Measurements from ENCODE around the gene WDR64. TPM values are rescaled to one million over a fixed set of nuclear protein-coding genes. Genes with fewer than 3 reads are reported as not detected.

Gene WDR64
- total and polyA plus RNA-seq, 2 of the 13 experiments (the other 11 are each of a cell fraction or from before 2014, with no cell fraction given), result not detected

DNA sequence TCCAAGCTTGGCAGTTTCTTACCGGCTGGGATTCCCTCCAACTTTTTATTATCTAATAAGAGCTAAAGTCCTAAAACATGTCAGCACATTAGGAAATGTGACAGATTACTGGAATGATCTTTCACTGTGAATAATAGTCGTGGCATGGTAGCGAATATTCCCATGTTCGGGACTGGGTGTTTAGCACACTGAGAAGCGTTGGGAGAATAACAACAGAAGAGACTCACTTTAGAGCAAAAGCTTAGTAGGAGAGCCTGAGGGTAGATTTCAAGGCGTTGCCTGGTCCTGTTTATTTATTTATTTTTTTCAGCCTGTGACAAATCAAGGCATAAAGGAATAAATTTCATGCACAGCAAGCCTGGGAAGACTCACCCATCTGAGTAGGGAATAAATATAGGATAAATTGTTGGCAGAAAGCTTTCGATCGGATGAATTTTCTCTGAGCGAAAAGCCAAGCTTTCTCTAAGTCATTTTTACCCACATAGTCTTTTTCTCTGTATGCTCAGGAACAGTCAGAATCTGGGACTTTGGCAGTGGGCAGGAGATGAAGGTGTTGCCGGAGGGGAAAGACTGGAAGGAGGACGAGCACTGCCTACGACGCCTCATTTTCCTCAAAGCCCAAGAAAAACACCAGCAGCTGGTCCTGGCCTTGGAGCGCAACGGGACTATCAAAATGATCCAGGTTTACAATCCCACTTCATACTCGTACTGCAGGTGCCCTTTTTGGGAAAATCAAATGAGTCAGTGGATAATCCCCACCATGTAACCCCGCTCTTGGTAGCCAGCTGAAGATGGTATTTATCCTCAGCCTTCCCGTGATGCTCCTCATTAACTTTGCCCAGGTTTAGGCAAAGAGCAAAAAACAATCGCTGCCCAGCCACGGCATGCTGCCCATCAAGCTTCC is 97.2 kb downstream of the WDR64 start:
- intact Hi-C loops (cut with micrococcal nuclease; ENCODE audit: unreplicated experiment), result no loop called here
- no peaks in the 10 kb centered on the region for H3K9me3 ChIP-seq (ENCODE audit: low read length)
- H2AFZ ChIP-seq (ENCODE audit: low read length), result no peak overlapping the region
- DNase-seq (ENCODE audit: low spot score) (no peak), ATAC-seq (no peak), FAIRE-seq (no peak)
- no peak overlapping the region for H3K9ac ChIP-seq (ENCODE audit: insufficient read depth, low read depth, low read length)
- in situ Hi-C loops (cut with HindIII; ENCODE audit: extremely low pct_ligation_motif_present, low pct_unique_long_range_greater_than_20kb), result no loop called here
- no peak for TF ChIP-seq ZNF781 (CRISPR knock-in tag; IDR thresholded peaks at IDR 0.05; ENCODE audit: borderline replicate concordance, not compliant biosample characterization)
- no peak for TF ChIP-seq ZNF414 (CRISPR knock-in tag; IDR thresholded peaks at IDR 0.05)
- TF ChIP-seq ZNF564 (CRISPR knock-in tag; IDR thresholded peaks at IDR 0.05), result no peak
- TF ChIP-seq, protein P1, sequence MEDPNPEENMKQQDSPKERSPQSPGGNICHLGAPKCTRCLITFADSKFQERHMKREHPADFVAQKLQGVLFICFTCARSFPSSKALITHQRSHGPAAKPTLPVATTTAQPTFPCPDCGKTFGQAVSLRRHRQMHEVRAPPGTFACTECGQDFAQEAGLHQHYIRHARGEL (CRISPR knock-in tag; IDR thresholded peaks at IDR 0.05), result no peak
- TF ChIP-seq ZNF672 (CRISPR knock-in tag; IDR thresholded peaks at IDR 0.05), result no peak
- TF ChIP-seq ATF4 (CRISPR knock-in tag; IDR thresholded peaks at IDR 0.05), result no peak
- CTCF ChIA-PET (ENCODE audit: low intra/inter-chr PET ratio, low total read pairs), result no interaction called here
- H4K20me1 ChIP-seq (ENCODE audit: insufficient read depth, low read length), result no peaks in the 10 kb centered on the region
- H3K4me3 ChIP-seq (replicated peaks in 1 of 3; ENCODE audit: insufficient read depth in 1 of 3, low read depth in 2 of 3, low read length in 3 of 3), result no peak overlapping the region
- H3K4me1 ChIP-seq (ENCODE audit: insufficient read depth, low read length), result no peaks in the 10 kb centered on the region
- H3K27ac ChIP-seq (ENCODE audit: extremely low read length, insufficient read depth, low read length), result no peak overlapping the region
- H3K27me3 ChIP-seq (ENCODE audit: control insufficient read depth in 1 of 2, insufficient read depth in 2 of 2, low read length in 2 of 2), result no peaks in the 10 kb centered on the region
- no peak overlapping the region for H3K4me2 ChIP-seq (ENCODE audit: low read depth, low read length)
- POLR2A ChIA-PET, result no interaction called here
- no peaks in the 10 kb centered on the region for H3K36me3 ChIP-seq (replicated peaks in 1 of 2; ENCODE audit: control insufficient read depth in 1 of 2, insufficient read depth in 2 of 2, low read length in 2 of 2)
- WGBS (ENCODE audit: low lambda C conversion rate), result 49% methylated on average over 20 of the region's 20 CpGs
- BruUV-seq (replicated peaks), result no TSS peak
- no peaks in the 10 kb centered on the region for H3K79me2 ChIP-seq (ENCODE audit: insufficient read depth, low read length)
